Thyroid gland (tissue), 4 donors: ENCODE results near the gene ZCCHC24.

Experiments
- CTCF ChIP-seq, 6 experiments: fragments of 200-600 bp in 3 of 6; fragments of 450-650 bp in 3 of 6; sonication (generic) in 3 of 6; IDR thresholded peaks; one replicate each; pipeline ENCODE4 v1.5.1; 2016 to 2019; ENCODE audit warnings: antibody characterized with exemption in 6 of 6, mild to moderate bottlenecking in 2 of 6, inconsistent platforms in 1 of 6, moderate library complexity in 1 of 6
- POLR2A ChIP-seq, 2 donors: fragments of 450-650 bp; IDR thresholded peaks; one replicate each; pipeline ENCODE4 v1.6.1; 2017; ENCODE audit warnings: antibody characterized with exemption in 2 of 2, mild to moderate bottlenecking in 2 of 2, moderate library complexity in 1 of 2

GRCh38 chr10:79345241-79346011, 100.0 kb downstream of the ZCCHC24 start:
- TF ChIP-seq CTCF (IDR thresholded peaks at IDR 0.05) (no peak), POLR2A (IDR thresholded peaks at IDR 0.05) (no peak)
